CD4-positive, CD25-positive, alpha-beta regulatory T cell (primary cell): ENCODE data around the gene LRRC15. TPM values are rescaled to one million over a fixed set of nuclear protein-coding genes. Genes with fewer than 3 reads are reported as not detected.

Source experiments
- ATAC-seq, 2 donors: fragments of 150-1000 bp; cut with Tn5 transposase; one replicate each; pipeline ENCODE4 v1.10.0; 2021; ENCODE audit warnings: low read depth in 2 of 2, moderate number of reproducible peaks in 2 of 2, moderate library complexity in 1 of 2
- DNase-seq, 3 donors: peaks; one replicate each; pipeline versions ENCODE4 v3.0.0 to v3.0.0-alpha.2; 2012 to 2022; ENCODE audit warnings: mixed read lengths in 1 of 3
- H3K27ac ChIP-seq: one replicate; pipeline ENCODE4 v1.7.0; 2013; ENCODE audit warnings: mild to moderate bottlenecking, low read length; ENCODE audit not compliant: insufficient read depth, poor library complexity, severe bottlenecking
- H3K27me3 ChIP-seq: one replicate; pipeline ENCODE4 v1.7.0; 2013; ENCODE audit warnings: low read length; ENCODE audit not compliant: control insufficient read depth, insufficient read depth
- H3K36me3 ChIP-seq: one replicate; pipeline ENCODE4 v1.7.0; 2013; ENCODE audit warnings: mild to moderate bottlenecking, low read length, moderate library complexity; ENCODE audit not compliant: control insufficient read depth, insufficient read depth
- H3K4me1 ChIP-seq: 2 replicates; pipeline ENCODE4 v1.7.0; 2013; ENCODE audit warnings: mild to moderate bottlenecking, low read length; ENCODE audit not compliant: insufficient read depth, control insufficient read depth, poor library complexity, severe bottlenecking
- H3K4me3 ChIP-seq: one replicate; pipeline ENCODE4 v1.7.0; 2013; ENCODE audit warnings: low read depth, mild to moderate bottlenecking, low read length, moderate library complexity
- H3K9me3 ChIP-seq, 2 experiments: 1 replicate in 1 of 2; 2 replicates in 1 of 2; pipeline ENCODE4 v1.7.0; 2013; ENCODE audit warnings: low read length in 2 of 2, mild to moderate bottlenecking in 1 of 2, moderate library complexity in 1 of 2; ENCODE audit not compliant: control insufficient read depth in 2 of 2
- H3K27ac Mint-ChIP-seq, 3 donors: one replicate each; pipeline ENCODE4 v1.8.0; 2020 to 2022; ENCODE audit warnings: mild to moderate bottlenecking in 3 of 3, mixed read lengths in 3 of 3, moderate library complexity in 2 of 3
- H3K27me3 Mint-ChIP-seq: one replicate; pipeline ENCODE4 v1.8.0; 2022; ENCODE audit warnings: mild to moderate bottlenecking, mixed read lengths
- H3K36me3 Mint-ChIP-seq: one replicate; pipeline ENCODE4 v1.8.0; 2020; ENCODE audit warnings: mixed read lengths
- H3K4me1 Mint-ChIP-seq, 4 donors: one replicate each; pipeline ENCODE4 v1.8.0; 2020 to 2022; ENCODE audit warnings: mixed read lengths in 4 of 4, mild to moderate bottlenecking in 1 of 4
- H3K4me3 Mint-ChIP-seq, 4 donors: one replicate each; pipeline ENCODE4 v1.8.0; 2020 to 2022; ENCODE audit warnings: mild to moderate bottlenecking in 4 of 4, mixed read lengths in 4 of 4, moderate library complexity in 3 of 4
- H3K9me3 Mint-ChIP-seq, 7 donors: one replicate each; pipeline ENCODE4 v1.8.0; 2020 to 2022; ENCODE audit warnings: mixed read lengths in 7 of 7, mild to moderate bottlenecking in 3 of 7, moderate library complexity in 2 of 7
- polyA plus RNA-seq, 4 donors: library from polyadenylated mRNA; unstranded; fragments of 300-500 nt; fragmentation: Illumina TruSeq; gene quantifications; one replicate each; pipeline ENCODE4 v1.2.3, GENCODE V29; 2021
- total RNA-seq: library from RNA; stranded (reverse); gene quantifications from one replicate; pipeline ENCODE4 v1.2.3, GENCODE V29; 2022

The LRRC15 gene
- total and polyA plus RNA-seq, 5 donors from 2014 or later, result not detected

DNA sequence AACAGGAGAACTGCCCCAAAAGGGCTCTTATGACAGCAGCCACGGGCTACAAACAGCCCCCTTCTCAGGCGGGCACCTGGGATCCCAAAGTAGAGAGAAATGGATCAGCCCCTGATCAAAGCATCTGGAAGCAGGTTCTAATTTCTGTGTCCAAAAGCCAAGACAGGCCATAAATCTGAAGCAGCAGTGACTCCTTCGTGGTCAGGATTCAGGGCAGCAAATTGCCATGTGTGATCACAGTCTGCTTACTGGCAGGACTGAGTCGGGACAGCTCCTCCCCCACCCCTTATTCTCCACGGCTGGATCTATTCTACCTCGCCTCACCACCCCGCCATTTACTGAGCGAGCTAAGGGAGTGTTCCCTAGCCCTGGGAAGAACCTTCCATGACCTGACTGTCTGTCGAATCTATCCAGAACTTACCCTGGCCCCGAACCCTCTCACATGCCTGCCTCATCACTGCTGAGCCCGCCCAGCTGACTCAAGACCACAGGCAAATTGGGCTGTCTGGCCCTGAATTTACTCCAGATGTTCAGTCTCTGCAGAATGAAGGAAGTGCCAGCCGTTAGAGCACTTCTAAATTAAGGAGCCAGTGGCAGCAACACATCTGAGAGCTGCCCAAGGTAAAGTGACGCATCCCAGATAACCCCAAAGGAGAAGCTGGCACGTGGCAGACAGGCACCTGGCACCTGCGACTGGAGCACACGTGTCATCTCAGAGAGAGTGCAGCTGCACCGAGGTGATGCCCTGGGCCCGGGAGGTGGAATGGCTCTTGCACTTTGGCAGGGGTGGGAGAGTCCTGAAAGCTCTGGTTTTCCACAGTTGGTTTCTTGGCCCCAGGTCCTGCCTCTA lies 1.3 kb downstream of the LRRC15 start:
- DNase-seq (no peak), ATAC-seq (no peak)
- peaks cover 46% of the 10 kb centered on the region for H3K27me3 Mint-ChIP-seq
- Histone ChIP-seq H3K27ac (no peak overlapping the region), H3K9me3 (no peaks in the 10 kb centered on the region), H3K4me1 (no peaks in the 10 kb centered on the region), H3K27me3 (peaks cover 10% of the 10 kb centered on the region), H3K4me3 (no peak overlapping the region), H3K36me3 (no peaks in the 10 kb centered on the region)
- H3K36me3 Mint-ChIP-seq, result no peaks in the 10 kb centered on the region
- H3K9me3 Mint-ChIP-seq, result peaks cover 0 to 2% (median 0%) of the 10 kb centered on the region in 7 donors
- no peak overlapping the region for H3K4me3 Mint-ChIP-seq
- no peak overlapping the region for H3K27ac Mint-ChIP-seq
- peaks cover 0 to 2% (median 0%) of the 10 kb centered on the region in 4 donors for H3K4me1 Mint-ChIP-seq

DNA sequence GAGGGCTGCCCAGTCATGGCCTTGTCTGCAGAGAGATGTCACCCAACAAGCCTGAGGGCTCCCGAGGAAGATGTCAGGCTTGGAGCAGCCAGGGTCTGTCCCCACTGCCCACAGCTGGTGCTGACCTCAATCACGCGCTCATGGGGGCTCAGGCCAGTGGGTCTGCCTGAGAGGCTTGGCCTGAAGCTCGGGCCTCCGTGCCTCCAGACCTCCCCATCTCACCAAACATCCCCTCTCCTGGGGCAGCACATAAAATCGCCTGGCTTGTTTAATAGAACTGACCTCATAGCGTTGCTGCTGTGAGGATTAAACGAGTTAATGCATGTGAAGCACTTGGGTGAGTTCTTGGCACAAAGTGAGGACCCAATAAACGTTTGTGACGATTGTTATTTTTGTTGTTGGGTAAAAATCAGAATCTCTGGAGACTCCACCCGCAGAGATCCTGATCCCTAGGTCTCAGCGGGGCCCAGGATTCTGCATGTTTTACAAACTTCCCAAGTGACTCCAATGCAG lies 3.5 kb downstream of the LRRC15 start:
- no peak overlapping the region for H3K27ac ChIP-seq
- H3K27ac Mint-ChIP-seq, result no peak overlapping the region
- peaks cover 0 to 2% (median under 1%) of the 10 kb centered on the region in 4 donors for H3K4me1 Mint-ChIP-seq
- no peak overlapping the region for H3K4me3 Mint-ChIP-seq
- H3K36me3 ChIP-seq, result no peaks in the 10 kb centered on the region
- H3K9me3 Mint-ChIP-seq, result no peaks in the 10 kb centered on the region
- no peaks in the 10 kb centered on the region for H3K4me1 ChIP-seq
- H3K4me3 ChIP-seq, result no peak overlapping the region
- no peaks in the 10 kb centered on the region for H3K36me3 Mint-ChIP-seq
- DNase-seq (no peak), ATAC-seq (no peak)
- peaks cover 47% of the 10 kb centered on the region for H3K27me3 Mint-ChIP-seq
- no peaks in the 10 kb centered on the region for H3K9me3 ChIP-seq
- H3K27me3 ChIP-seq, result peaks cover 10% of the 10 kb centered on the region

- ATAC-seq (no peak), DNase-seq (no peak)
Measured at GRCh38 chr3:194365526-194365925, 4.0 kb downstream of the LRRC15 start.

DNA sequence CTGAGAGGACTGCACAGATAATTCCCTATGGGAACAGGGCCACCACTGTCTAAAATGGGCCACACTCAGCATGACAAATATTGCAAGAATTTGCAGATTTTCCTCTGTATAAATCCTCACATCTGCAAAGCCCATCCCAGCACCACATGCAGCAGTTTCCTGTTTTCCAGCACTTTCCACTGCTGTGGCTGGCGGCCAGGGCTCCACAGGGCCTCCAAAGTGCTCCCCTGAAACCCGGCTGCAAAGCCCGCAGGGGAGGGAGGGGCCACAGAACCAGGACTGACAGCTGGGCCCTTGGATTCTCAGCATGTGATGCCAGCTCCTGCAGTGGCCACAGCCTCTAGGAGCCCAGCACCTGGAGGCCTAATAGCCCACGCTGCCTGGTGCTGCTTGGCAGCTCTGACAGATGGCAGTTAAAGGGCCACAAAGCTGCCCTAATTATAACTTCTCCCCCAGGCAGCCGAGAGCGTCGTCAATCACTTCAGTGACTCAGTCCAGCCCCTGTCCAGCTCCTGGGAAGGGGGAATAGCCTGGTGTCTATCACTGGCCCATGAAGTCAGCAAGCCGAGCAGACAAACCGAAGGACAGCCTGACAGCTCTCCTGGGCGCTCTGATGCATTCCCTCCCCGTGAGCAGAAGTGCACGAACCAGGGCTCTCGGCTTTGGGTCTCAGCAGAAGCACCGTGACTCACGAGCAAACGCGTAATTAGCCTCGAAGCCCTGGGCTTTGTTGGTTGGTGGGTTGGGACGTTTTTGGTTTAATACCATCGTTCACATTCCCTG lies 4.7 kb downstream of the LRRC15 start:
- Mint-ChIP-seq H3K4me3 (no peak overlapping the region), H3K27ac (no peak overlapping the region), H3K36me3 (no peaks in the 10 kb centered on the region), H3K4me1 (peaks cover 0 to 2% (median under 1%) of the 10 kb centered on the region in 4 donors), H3K9me3 (no peaks in the 10 kb centered on the region), H3K27me3 (peaks cover 39% of the 10 kb centered on the region)
- ATAC-seq (no peak), DNase-seq (no peak)
- H3K4me1 ChIP-seq, result no peaks in the 10 kb centered on the region
- no peak overlapping the region for H3K4me3 ChIP-seq
- no peaks in the 10 kb centered on the region for H3K36me3 ChIP-seq
- H3K9me3 ChIP-seq, result no peaks in the 10 kb centered on the region
- H3K27me3 ChIP-seq, result peaks cover 8% of the 10 kb centered on the region
- no peak overlapping the region for H3K27ac ChIP-seq

More at GRCh38 chr3:194365526-194365925, 4.0 kb downstream of the LRRC15 start:
- Mint-ChIP-seq H3K4me1 (peaks cover 0 to 2% (median under 1%) of the 10 kb centered on the region in 4 donors), H3K27ac (no peak overlapping the region), H3K9me3 (no peaks in the 10 kb centered on the region), H3K27me3 (peaks cover 45% of the 10 kb centered on the region), H3K36me3 (no peaks in the 10 kb centered on the region), H3K4me3 (no peak overlapping the region)
- Histone ChIP-seq H3K4me1 (no peaks in the 10 kb centered on the region), H3K27me3 (peaks cover 8% of the 10 kb centered on the region), H3K36me3 (no peaks in the 10 kb centered on the region), H3K9me3 (no peaks in the 10 kb centered on the region), H3K4me3 (no peak overlapping the region), H3K27ac (no peak overlapping the region)

DNA sequence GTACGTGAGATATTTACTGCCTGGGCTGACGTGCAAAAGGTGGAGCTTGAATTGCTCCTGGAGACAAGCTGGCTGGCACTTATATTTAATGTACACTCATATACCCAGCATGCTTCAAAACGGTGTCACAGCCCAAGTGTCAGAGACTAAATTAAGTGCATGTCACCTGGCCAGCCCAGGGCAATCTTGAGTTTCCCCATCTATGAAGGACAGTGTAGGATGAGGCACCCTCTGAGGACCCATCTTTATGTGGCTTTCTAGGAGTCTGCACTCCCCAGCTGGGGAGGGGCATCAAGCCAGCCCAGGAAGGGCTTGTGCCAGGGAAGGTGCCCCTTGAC lies 5.3 kb downstream of the LRRC15 start:
- H3K36me3 Mint-ChIP-seq, result no peaks in the 10 kb centered on the region
- H3K27me3 Mint-ChIP-seq, result peaks cover 33% of the 10 kb centered on the region
- H3K9me3 ChIP-seq, result no peaks in the 10 kb centered on the region
- H3K27ac ChIP-seq, result no peak overlapping the region
- ATAC-seq, result no peak
- no peaks in the 10 kb centered on the region for H3K36me3 ChIP-seq
- H3K9me3 Mint-ChIP-seq, result no peaks in the 10 kb centered on the region
- no peak for DNase-seq
- no peaks in the 10 kb centered on the region for H3K4me1 ChIP-seq
- peaks cover 8% of the 10 kb centered on the region for H3K27me3 ChIP-seq
- peaks cover 0 to 2% (median under 1%) of the 10 kb centered on the region in 4 donors for H3K4me1 Mint-ChIP-seq
- H3K4me3 ChIP-seq, result no peak overlapping the region
- no peak overlapping the region for H3K4me3 Mint-ChIP-seq
- H3K27ac Mint-ChIP-seq, result no peak overlapping the region

- peaks cover 24% of the 10 kb centered on the region for H3K27me3 Mint-ChIP-seq
- no peaks in the 10 kb centered on the region for H3K36me3 ChIP-seq
- no peaks in the 10 kb centered on the region for H3K9me3 Mint-ChIP-seq
- no peak overlapping the region for H3K4me3 Mint-ChIP-seq
- ATAC-seq (no peak), DNase-seq (no peak)
- no peaks in the 10 kb centered on the region for H3K9me3 ChIP-seq
- H3K27me3 ChIP-seq, result no peaks in the 10 kb centered on the region
- H3K4me1 ChIP-seq, result no peaks in the 10 kb centered on the region
- H3K4me1 Mint-ChIP-seq, result peaks cover 0 to 2% (median 0%) of the 10 kb centered on the region in 4 donors
- H3K27ac Mint-ChIP-seq, result peak overlapping the region in 1 of 3 donors; percentile 38
- no peaks in the 10 kb centered on the region for H3K36me3 Mint-ChIP-seq
- H3K4me3 ChIP-seq, result no peak overlapping the region
- H3K27ac ChIP-seq, result no peak overlapping the region
Measured at GRCh38 chr3:194360568-194360967, 9.0 kb downstream of the LRRC15 start.

GRCh38 chr3:194357681-194358080 lies 11.9 kb downstream of the LRRC15 start:
- Mint-ChIP-seq H3K4me3 (no peak overlapping the region), H3K27me3 (peaks cover 15% of the 10 kb centered on the region), H3K27ac (no peak overlapping the region), H3K4me1 (peaks cover 0 to 2% (median 0%) of the 10 kb centered on the region in 4 donors), H3K9me3 (no peaks in the 10 kb centered on the region), H3K36me3 (no peaks in the 10 kb centered on the region)
- Histone ChIP-seq H3K9me3 (no peaks in the 10 kb centered on the region), H3K27me3 (no peaks in the 10 kb centered on the region), H3K4me3 (no peak overlapping the region), H3K36me3 (no peaks in the 10 kb centered on the region), H3K4me1 (no peaks in the 10 kb centered on the region), H3K27ac (no peak overlapping the region)
- DNase-seq, result no peak
- ATAC-seq, result no peak
